ENCODE results near the gene TSPAN16. TPM values are rescaled to one million over a fixed set of nuclear protein-coding genes. Genes with fewer than 3 reads are reported as not detected.
A peak's percentile ranks its signal among the peaks of the same experiment; 100 is the strongest.

Gene TSPAN16
- total and polyA plus RNA-seq, 2 of the 13 experiments (the other 11 are each of a cell fraction or from before 2014, with no cell fraction given), result not detected

DNA sequence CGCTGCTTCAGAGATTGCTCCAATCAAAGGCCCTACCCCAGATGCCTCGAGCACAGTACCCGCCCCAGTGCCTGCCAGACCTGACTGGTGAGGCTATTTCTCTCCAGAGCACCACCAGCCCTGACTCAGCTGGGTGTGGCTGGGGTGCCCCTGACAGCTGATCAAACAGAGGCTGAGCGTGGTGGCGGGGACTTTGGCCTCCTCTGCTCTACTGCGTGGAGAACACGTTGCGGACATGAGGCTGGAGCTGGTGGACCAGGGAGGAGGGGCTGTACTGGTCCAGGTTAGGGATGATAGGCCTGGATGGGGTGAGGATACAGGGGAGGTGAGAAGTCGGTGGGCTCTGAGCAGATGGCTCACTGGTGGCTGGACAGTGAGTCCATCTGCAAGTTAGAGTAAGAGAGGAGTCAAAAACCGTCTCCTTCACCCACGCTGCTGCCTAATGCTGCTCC, 30.1 kb upstream of the TSPAN16 start (continued):
- peak; percentile 87 for TF ChIP-seq ZNF276 (CRISPR knock-in tag; IDR thresholded peaks at IDR 0.05; ENCODE audit: low read depth)
- TF ChIP-seq ZNF563 (CRISPR knock-in tag; IDR thresholded peaks at IDR 0.05), result peak; percentile 93; the same call in 1 of the 2 replicates
- peak; percentile 35; the same call in 1 of the 2 replicates for TF ChIP-seq SOX13 (IDR thresholded peaks at IDR 0.05)
- TF ChIP-seq SOX13 (CRISPR knock-in tag; conservative IDR thresholded peaks at IDR 0.05 in 1 of 2, IDR thresholded peaks at IDR 0.05 in 1 of 2), result peak in 1 of 2 experiments; percentile 87; a peak in 2 of 4 replicates
- peak; percentile 93 for TF ChIP-seq MEF2D (CRISPR knock-in tag; IDR thresholded peaks at IDR 0.05)
- TF ChIP-seq SMAD9 (CRISPR knock-in tag; IDR thresholded peaks at IDR 0.05), result peak; percentile 97
- peak; percentile 85; the same call in 1 of the 2 replicates for TF ChIP-seq ARHGAP35 (CRISPR knock-in tag; IDR thresholded peaks at IDR 0.05; ENCODE audit: borderline replicate concordance)
- TF ChIP-seq CHD4 (IDR thresholded peaks at IDR 0.05; ENCODE audit: borderline replicate concordance, low read length), result no peak
- peak; percentile 95 for TF ChIP-seq PHF21A (CRISPR knock-in tag; IDR thresholded peaks at IDR 0.05)
- no peak for TF ChIP-seq PAF1 (CRISPR knock-in tag; IDR thresholded peaks at IDR 0.05)
- TF ChIP-seq RCOR2 (CRISPR knock-in tag; IDR thresholded peaks at IDR 0.05), result peak; percentile 96
- peak; percentile 90; the same call in 1 of the 2 replicates for TF ChIP-seq HES4 (CRISPR knock-in tag; IDR thresholded peaks at IDR 0.05; ENCODE audit: borderline replicate concordance)
- TF ChIP-seq ZEB1 (IDR thresholded peaks at IDR 0.05; ENCODE audit: insufficient replicate concordance, low read depth), result no peak
- no peak for TF ChIP-seq ZNF615 (CRISPR knock-in tag; IDR thresholded peaks at IDR 0.05; ENCODE audit: borderline replicate concordance)
- peak; percentile 85 for TF ChIP-seq XRCC5 (optimal IDR thresholded peaks at IDR 0.05; ENCODE audit: low read length)
- TF ChIP-seq SKI (IDR thresholded peaks at IDR 0.05; ENCODE audit: partially characterized antibody), result peak; percentile 89
- peak; percentile 96 for TF ChIP-seq DMAP1 (CRISPR knock-in tag; IDR thresholded peaks at IDR 0.05)
- no peak for TF ChIP-seq AFF4 (CRISPR knock-in tag; IDR thresholded peaks at IDR 0.05)
- TF ChIP-seq ZNF7 (CRISPR knock-in tag; IDR thresholded peaks at IDR 0.05), result no peak
- no peak for TF ChIP-seq ZNF24 (IDR thresholded peaks at IDR 0.05)
- peak; percentile 89 for TF ChIP-seq ZNF263 (CRISPR knock-in tag; IDR thresholded peaks at IDR 0.05)
- TF ChIP-seq CCAR2 (optimal IDR thresholded peaks at IDR 0.05; ENCODE audit: low read depth, low read length), result no peak
- TF ChIP-seq KLF6 (CRISPR knock-in tag; IDR thresholded peaks at IDR 0.05), result peak; percentile 90; the same call in 1 of the 2 replicates
- peak; percentile 78 for TF ChIP-seq CEBPG (CRISPR knock-in tag; IDR thresholded peaks at IDR 0.05)
- peak; percentile 84 for TF ChIP-seq ZFX (CRISPR knock-in tag; IDR thresholded peaks at IDR 0.05; ENCODE audit: low read depth)
- TF ChIP-seq ZC3H13 (CRISPR knock-in tag; IDR thresholded peaks at IDR 0.05), result peak; percentile 81; the same call in 1 of the 2 replicates
